Measurements from ENCODE around the gene ST3GAL2.
A peak's percentile ranks its signal among the peaks of the same experiment; 100 is the strongest.
"Not testable (repeated sequence)": the region's sequence is repeated elsewhere in the genome, so short reads cannot be mapped to it uniquely, and the experiment has no call there.

The ST3GAL2 gene

GRCh38 chr16:70417661-70418060, 21.2 kb downstream of the ST3GAL2 start:
- Histone ChIP-seq H2AK5ac (ENCODE audit: low read length, severe bottlenecking) (no peak overlapping the region), H3K4me3 (ENCODE audit: insufficient read depth in 1 of 2, low read depth in 1 of 2, low read length in 2 of 2) (no peak overlapping the region), H2BK120ac (ENCODE audit: low read depth, low read length) (no peak overlapping the region), H4K8ac (ENCODE audit: low read length) (no peak overlapping the region), H3K27me3 (ENCODE audit: control insufficient read depth in 1 of 2, insufficient read depth in 1 of 2, low read length in 2 of 2) (no peaks in the 10 kb centered on the region), H3K4ac (ENCODE audit: low read depth in 1 of 2, low read length in 2 of 2) (no peak overlapping the region), H3K9me3 (ENCODE audit: control insufficient read depth, low read length) (no peaks in the 10 kb centered on the region), H3K23ac (ENCODE audit: low read length in 2 of 2) (no peak overlapping the region), H4K91ac (ENCODE audit: low read length) (no peak overlapping the region), H3K4me1 (ENCODE audit: control insufficient read depth, insufficient read depth, low read depth, low read length) (peaks cover 53% of the 10 kb centered on the region), H2BK5ac (ENCODE audit: low read depth, low read length, poor library complexity, severe bottlenecking) (no peak overlapping the region), H3K27ac (ENCODE audit: low read length, poor library complexity, severe bottlenecking) (no peak overlapping the region), H3K18ac (ENCODE audit: low read depth in 1 of 2, low read length in 2 of 2) (no peak overlapping the region), H2BK15ac (ENCODE audit: low read depth, poor library complexity, severe bottlenecking) (no peak overlapping the region), H3K79me1 (replicated peaks; ENCODE audit: low read length, poor library complexity, severe bottlenecking) (peaks cover 39% of the 10 kb centered on the region), H3K14ac (ENCODE audit: low read length in 2 of 2) (no peak overlapping the region), H2BK12ac (ENCODE audit: low read length in 2 of 2) (no peak overlapping the region), H2AFZ (ENCODE audit: low read depth, low read length) (no peak overlapping the region), H3K9ac (ENCODE audit: low read length) (no peak overlapping the region), H3K36me3 (ENCODE audit: control insufficient read depth in 1 of 2, insufficient read depth in 2 of 2, low read depth in 1 of 2, low read length in 2 of 2) (peaks cover 3 to 33% of the 10 kb centered on the region in 2 experiments), H3K4me2 (ENCODE audit: low read length, poor library complexity, severe bottlenecking) (no peak overlapping the region)
- no peak for DNase-seq
- WGBS = 83% methylated on average over 7 of the region's 7 CpGs

- no peak overlapping the region for H4K91ac ChIP-seq (ENCODE audit: low read length)
- H2BK15ac ChIP-seq (ENCODE audit: low read depth, poor library complexity, severe bottlenecking) = no peak overlapping the region
- H3K14ac ChIP-seq (ENCODE audit: low read length in 2 of 2) = no peak overlapping the region
- H4K8ac ChIP-seq (ENCODE audit: low read length) = peak overlapping the region; percentile 43
- no peak overlapping the region for H2BK5ac ChIP-seq (ENCODE audit: low read depth, low read length, poor library complexity, severe bottlenecking)
- no peak overlapping the region for H3K4me3 ChIP-seq (ENCODE audit: insufficient read depth in 1 of 2, low read depth in 1 of 2, low read length in 2 of 2)
- no peak overlapping the region for H2BK12ac ChIP-seq (ENCODE audit: low read length in 2 of 2)
- no peak overlapping the region for H2BK120ac ChIP-seq (ENCODE audit: low read depth, low read length)
- H3K4me1 ChIP-seq (ENCODE audit: control insufficient read depth, insufficient read depth, low read depth, low read length) = peaks cover 48% of the 10 kb centered on the region
- peak overlapping the region in 1 of 2 experiments; percentile 71 for H3K18ac ChIP-seq (ENCODE audit: low read depth in 1 of 2, low read length in 2 of 2)
- no peak for DNase-seq
- no peak overlapping the region for H3K4me2 ChIP-seq (ENCODE audit: low read length, poor library complexity, severe bottlenecking)
- H2AK5ac ChIP-seq (ENCODE audit: low read length, severe bottlenecking) = no peak overlapping the region
- H3K27ac ChIP-seq (ENCODE audit: low read length, poor library complexity, severe bottlenecking) = peak overlapping the region; percentile 5
- no peak overlapping the region for H2AFZ ChIP-seq (ENCODE audit: low read depth, low read length)
- no peak overlapping the region for H3K4ac ChIP-seq (ENCODE audit: low read depth in 1 of 2, low read length in 2 of 2)
- peaks cover 8 to 33% of the 10 kb centered on the region in 2 experiments for H3K36me3 ChIP-seq (ENCODE audit: control insufficient read depth in 1 of 2, insufficient read depth in 2 of 2, low read depth in 1 of 2, low read length in 2 of 2)
- WGBS = 94% methylated on average over 14 of the region's 17 CpGs
- no peak overlapping the region for H3K9ac ChIP-seq (ENCODE audit: low read length)
- no peaks in the 10 kb centered on the region for H3K27me3 ChIP-seq (ENCODE audit: control insufficient read depth in 1 of 2, insufficient read depth in 1 of 2, low read length in 2 of 2)
- peak overlapping the region in 1 of 2 experiments; percentile 51 for H3K23ac ChIP-seq (ENCODE audit: low read length in 2 of 2)
- H3K79me1 ChIP-seq (replicated peaks; ENCODE audit: low read length, poor library complexity, severe bottlenecking) = peaks cover 36% of the 10 kb centered on the region
- no peaks in the 10 kb centered on the region for H3K9me3 ChIP-seq (ENCODE audit: control insufficient read depth, low read length)
These were observed 21.9 kb downstream of the ST3GAL2 start for GRCh38 chr16:70416748-70417616.

- H2BK12ac ChIP-seq (ENCODE audit: low read length in 2 of 2); H2BK15ac ChIP-seq (ENCODE audit: low read depth, poor library complexity, severe bottlenecking); H2AFZ ChIP-seq (ENCODE audit: low read depth, low read length); H3K14ac ChIP-seq (ENCODE audit: low read length in 2 of 2); H3K27ac ChIP-seq (ENCODE audit: low read length, poor library complexity, severe bottlenecking); H3K9ac ChIP-seq (ENCODE audit: low read length); H3K18ac ChIP-seq (ENCODE audit: low read depth in 1 of 2, low read length in 2 of 2); H3K4me3 ChIP-seq (ENCODE audit: insufficient read depth in 1 of 2, low read depth in 1 of 2, low read length in 2 of 2); H3K27me3 ChIP-seq (ENCODE audit: control insufficient read depth in 1 of 2, insufficient read depth in 1 of 2, low read length in 2 of 2); H3K9me3 ChIP-seq (ENCODE audit: control insufficient read depth, low read length); H2AK5ac ChIP-seq (ENCODE audit: low read length, severe bottlenecking); DNase-seq; H3K23ac ChIP-seq (ENCODE audit: low read length in 2 of 2); H4K91ac ChIP-seq (ENCODE audit: low read length); H2BK120ac ChIP-seq (ENCODE audit: low read depth, low read length); H4K8ac ChIP-seq (ENCODE audit: low read length); H2BK5ac ChIP-seq (ENCODE audit: low read depth, low read length, poor library complexity, severe bottlenecking); H3K4ac ChIP-seq (ENCODE audit: low read depth in 1 of 2, low read length in 2 of 2); H3K4me2 ChIP-seq (ENCODE audit: low read length, poor library complexity, severe bottlenecking): not testable (repeated sequence)
- H3K36me3 ChIP-seq (ENCODE audit: control insufficient read depth in 1 of 2, insufficient read depth in 2 of 2, low read depth in 1 of 2, low read length in 2 of 2) = peaks cover 15 to 24% of the 10 kb centered on the region in 2 experiments
- WGBS = no CpG with 5 or more reads among the region's 5 CpGs
- peaks cover 20% of the 10 kb centered on the region for H3K4me1 ChIP-seq (ENCODE audit: control insufficient read depth, insufficient read depth, low read depth, low read length)
- H3K79me1 ChIP-seq (replicated peaks; ENCODE audit: low read length, poor library complexity, severe bottlenecking) = peaks cover 32% of the 10 kb centered on the region
These were observed 25.3 kb downstream of the ST3GAL2 start for GRCh38 chr16:70413572-70413971.

GRCh38 chr16:70412385-70412784, 26.5 kb downstream of the ST3GAL2 start:
- Histone ChIP-seq H3K4me2 (ENCODE audit: low read length, poor library complexity, severe bottlenecking) (no peak overlapping the region), H3K4me3 (ENCODE audit: insufficient read depth in 1 of 2, low read depth in 1 of 2, low read length in 2 of 2) (no peak overlapping the region), H2BK120ac (ENCODE audit: low read depth, low read length) (no peak overlapping the region), H3K79me1 (replicated peaks; ENCODE audit: low read length, poor library complexity, severe bottlenecking) (peaks cover 39% of the 10 kb centered on the region), H4K91ac (ENCODE audit: low read length) (no peak overlapping the region), H3K36me3 (ENCODE audit: control insufficient read depth in 1 of 2, insufficient read depth in 2 of 2, low read depth in 1 of 2, low read length in 2 of 2) (peaks cover 15 to 31% of the 10 kb centered on the region in 2 experiments), H3K27me3 (ENCODE audit: control insufficient read depth in 1 of 2, insufficient read depth in 1 of 2, low read length in 2 of 2) (no peaks in the 10 kb centered on the region), H2AFZ (ENCODE audit: low read depth, low read length) (no peak overlapping the region), H3K27ac (ENCODE audit: low read length, poor library complexity, severe bottlenecking) (no peak overlapping the region), H2BK5ac (ENCODE audit: low read depth, low read length, poor library complexity, severe bottlenecking) (no peak overlapping the region), H2BK12ac (ENCODE audit: low read length in 2 of 2) (no peak overlapping the region), H2BK15ac (ENCODE audit: low read depth, poor library complexity, severe bottlenecking) (no peak overlapping the region), H2AK5ac (ENCODE audit: low read length, severe bottlenecking) (no peak overlapping the region), H3K23ac (ENCODE audit: low read length in 2 of 2) (no peak overlapping the region), H3K14ac (ENCODE audit: low read length in 2 of 2) (no peak overlapping the region), H3K18ac (ENCODE audit: low read depth in 1 of 2, low read length in 2 of 2) (no peak overlapping the region), H3K4me1 (ENCODE audit: control insufficient read depth, insufficient read depth, low read depth, low read length) (peaks cover 17% of the 10 kb centered on the region), H3K9ac (ENCODE audit: low read length) (no peak overlapping the region), H3K9me3 (ENCODE audit: control insufficient read depth, low read length) (no peaks in the 10 kb centered on the region), H4K8ac (ENCODE audit: low read length) (no peak overlapping the region), H3K4ac (ENCODE audit: low read depth in 1 of 2, low read length in 2 of 2) (no peak overlapping the region)
- WGBS = 98% methylated on average over 5 of the region's 8 CpGs
- DNase-seq = no peak
